NOMO-1 treated with dmso at 0.1 percent for 144 hours (cell line): Measurements from ENCODE around the gene RIT2.

Source experiments
- DNase-seq: peaks from one replicate; lab custom pipeline; 2025; ENCODE audit not compliant: unreplicated experiment; lab: John Stamatoyannopoulos, UW

RIT2 gene

DNA sequence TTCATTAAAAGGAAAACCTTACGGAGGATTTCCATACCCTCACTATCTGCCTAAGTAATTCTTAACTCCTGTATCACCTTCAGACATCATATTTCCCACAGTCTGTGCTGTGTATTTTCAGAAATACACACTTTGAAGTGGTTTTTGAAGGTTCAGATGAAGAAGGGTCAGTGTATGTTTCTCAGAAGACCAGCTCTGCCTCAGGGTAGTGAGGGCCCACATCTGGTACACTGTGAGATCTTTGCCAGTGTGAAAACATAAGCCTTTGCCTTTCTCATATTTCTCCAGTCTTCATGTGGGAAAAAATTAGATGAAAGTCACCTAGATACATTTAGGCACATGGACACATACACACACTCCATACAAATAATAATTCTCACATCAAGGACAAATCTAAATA is 408.4 kb downstream of the RIT2 start:
- DNase-seq, result no peak

DNA sequence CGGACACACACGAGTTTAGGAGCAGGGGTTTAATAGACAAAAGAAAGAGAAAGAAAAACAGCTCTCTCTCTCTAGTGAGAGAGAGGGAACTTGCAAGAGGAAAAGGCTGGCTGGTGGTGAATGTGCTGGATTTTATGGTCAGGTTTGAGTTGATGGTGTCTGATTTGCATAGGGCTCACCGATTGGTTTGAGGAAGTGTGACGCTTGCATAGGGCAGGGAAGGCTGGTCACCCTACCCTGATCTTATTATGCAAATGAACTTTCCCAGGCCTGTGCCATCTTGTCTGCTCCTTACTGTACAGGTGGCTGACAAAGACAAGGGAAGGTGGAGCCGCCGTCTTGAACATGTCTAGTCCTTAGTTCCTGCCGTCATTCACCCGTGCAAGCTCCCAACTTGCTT is 408.9 kb downstream of the RIT2 start:
- no peak for DNase-seq

GRCh38 chr18:42706029-42706608 is 409.4 kb downstream of the RIT2 start:
- no peak for DNase-seq
